IMR-90 (cell line): ENCODE results near the gene RNF144A. TPM values are rescaled to one million over a fixed set of nuclear protein-coding genes. Genes with fewer than 3 reads are reported as not detected.

Experiments
- ATAC-seq: fragments of 200-7000 bp; cut with Tn5 transposase; 2 replicates; pipeline ENCODE4 v1.9.1; 2020; ENCODE audit warnings: low read depth, mild to moderate bottlenecking, moderate library complexity
- BruUV-seq: library from RNA; stranded (reverse); fragments of 400-500 nt; replicated peaks from 2 replicates; lab custom pipeline; 2021; lab: Mats Ljungman, UMichigan
- CTCF ChIA-PET: fragments of 300-600 bp; formaldehyde crosslinking; extraction: SDS; loops from one replicate; lab custom pipeline; 2021; ENCODE audit warnings: antibody characterized with exemption; lab: Yijun Ruan, JAX
- POLR2A ChIA-PET: fragments of 300-600 bp; sonication (Branson Sonifier 250); formaldehyde crosslinking; loops from one replicate; lab custom pipeline; 2022; ENCODE audit warnings: antibody characterized with exemption; ENCODE audit not compliant: unreplicated experiment; lab: Charles Lee
- DNase-seq: peaks from one replicate; pipeline ENCODE4 v3.0.0; 2013
- H2AFZ ChIP-seq: replicated peaks from 2 replicates; pipeline ENCODE3; 2013; ENCODE audit warnings: low read length, mild to moderate bottlenecking; ENCODE audit not compliant: poor library complexity
- H2AK5ac ChIP-seq: 2 replicates; pipeline ENCODE4 v1.6.1; 2013; ENCODE audit warnings: low read depth, low read length, inconsistent platforms
- H2AK9ac ChIP-seq: replicated peaks from 2 replicates; pipeline ENCODE3; 2013; ENCODE audit warnings: mild to moderate bottlenecking, low read depth, low read length, moderate library complexity; ENCODE audit not compliant: poor library complexity
- H2BK120ac ChIP-seq: 2 replicates; pipeline ENCODE4 v1.6.1; 2013; ENCODE audit warnings: low read depth, low read length, inconsistent platforms
- H2BK15ac ChIP-seq: 3 replicates; pipeline ENCODE4 v1.6.1; 2013; ENCODE audit warnings: low read depth, low read length, inconsistent platforms
- H2BK20ac ChIP-seq: 2 replicates; pipeline ENCODE4 v1.6.1; 2013; ENCODE audit warnings: low read depth, mild to moderate bottlenecking, inconsistent platforms, low read length, moderate library complexity
- H2BK5ac ChIP-seq: 2 replicates; pipeline ENCODE4 v1.6.1; 2013; ENCODE audit warnings: mild to moderate bottlenecking, low read depth, low read length, inconsistent platforms; ENCODE audit not compliant: poor library complexity, severe bottlenecking
- H3K14ac ChIP-seq: replicated peaks from 2 replicates; pipeline ENCODE4 v1.6.1; 2013; ENCODE audit warnings: low read depth, low read length, inconsistent platforms
- H3K18ac ChIP-seq: 2 replicates; pipeline ENCODE4 v1.6.1; 2013; ENCODE audit warnings: low read depth, low read length, control low read depth
- H3K23ac ChIP-seq: 2 replicates; pipeline ENCODE4 v1.6.1; 2013; ENCODE audit warnings: low read depth, low read length, inconsistent platforms
- H3K27ac ChIP-seq: 2 replicates; pipeline ENCODE4 v1.5.1; 2013; ENCODE audit warnings: mild to moderate bottlenecking, control low read depth, low read length; ENCODE audit not compliant: insufficient read depth
- H3K27me3 ChIP-seq: 2 replicates; pipeline ENCODE4 v1.6.1; 2013; ENCODE audit warnings: low read length; ENCODE audit not compliant: control insufficient read depth, insufficient read depth
- H3K36me3 ChIP-seq: 2 replicates; pipeline ENCODE4 v1.6.1; 2013; ENCODE audit warnings: low read length, mixed read lengths; ENCODE audit not compliant: control insufficient read depth, insufficient read depth
- H3K4ac ChIP-seq: 2 replicates; pipeline ENCODE4 v1.6.1; 2013; ENCODE audit warnings: low read depth, low read length, inconsistent platforms
- H3K4me1 ChIP-seq: 2 replicates; pipeline ENCODE4 v1.6.1; 2013; ENCODE audit warnings: low read length, mixed read lengths; ENCODE audit not compliant: control insufficient read depth, insufficient read depth
- H3K4me2 ChIP-seq: 2 replicates; pipeline ENCODE4 v1.6.1; 2013; ENCODE audit warnings: low read depth, mild to moderate bottlenecking, control low read depth, low read length, moderate library complexity
- H3K4me3 ChIP-seq: 2 replicates; pipeline ENCODE4 v1.5.1; 2013; ENCODE audit warnings: low read depth, mild to moderate bottlenecking, control low read depth, low read length, moderate library complexity; ENCODE audit not compliant: insufficient read depth
- H3K56ac ChIP-seq: 2 replicates; pipeline ENCODE4 v1.6.1; 2013; ENCODE audit warnings: low read length, inconsistent platforms; ENCODE audit not compliant: insufficient read depth; ENCODE audit errors: extremely low read depth
- H3K79me1 ChIP-seq, 2 experiments: 2 replicates each; pipeline ENCODE4 v1.6.1; 2013; ENCODE audit warnings: low read length in 2 of 2, inconsistent platforms in 1 of 2, low read depth in 1 of 2
- H3K9ac ChIP-seq: 2 replicates; pipeline ENCODE4 v1.6.1; 2013; ENCODE audit warnings: low read depth, low read length, control low read depth
- H3K9me1 ChIP-seq: 2 replicates; pipeline ENCODE4 v1.6.1; 2013; ENCODE audit warnings: low read length, inconsistent platforms; ENCODE audit not compliant: insufficient read depth
- H3K9me3 ChIP-seq: 2 replicates; pipeline ENCODE4 v1.6.1; 2013; ENCODE audit warnings: low read length; ENCODE audit not compliant: control insufficient read depth, insufficient read depth
- H4K20me1 ChIP-seq: 2 replicates; pipeline ENCODE4 v1.6.1; 2013; ENCODE audit warnings: low read length, inconsistent platforms; ENCODE audit not compliant: insufficient read depth
- H4K5ac ChIP-seq: 2 replicates; pipeline ENCODE4 v1.6.1; 2013; ENCODE audit warnings: mild to moderate bottlenecking, low read depth, low read length, control low read depth
- H4K8ac ChIP-seq, 2 experiments: 2 replicates each; pipeline ENCODE4 v1.6.1; 2013; ENCODE audit warnings: low read depth in 2 of 2, low read length in 2 of 2, control low read depth in 1 of 2, inconsistent platforms in 1 of 2
- H4K91ac ChIP-seq: 2 replicates; pipeline ENCODE4 v1.6.1; 2013; ENCODE audit warnings: low read depth, low read length, inconsistent platforms; ENCODE audit not compliant: insufficient read depth
- BHLHE40 ChIP-seq: fragments of 150-350 bp; IDR thresholded peaks from 2 replicates; pipeline ENCODE4 v1.6.1; 2016; ENCODE audit warnings: mild to moderate bottlenecking, low read depth, low read length
- CEBPB ChIP-seq: IDR thresholded peaks from 2 replicates; pipeline ENCODE4 v1.6.1; 2012; ENCODE audit warnings: low read depth, low read length, improper control_type of control experiment
- CHD1 ChIP-seq: IDR thresholded peaks from 2 replicates; pipeline ENCODE4 v1.6.1; 2012; ENCODE audit warnings: low read depth, low read length, improper control_type of control experiment
- CTCF ChIP-seq: conservative IDR thresholded peaks from 2 replicates; pipeline ENCODE4 v1.5.1; 2012; ENCODE audit warnings: mild to moderate bottlenecking, low read depth, low read length, improper control_type of control experiment
- ELK1 ChIP-seq: fragments of 150-350 bp; IDR thresholded peaks from 2 replicates; pipeline ENCODE4 v1.6.1; 2016; ENCODE audit warnings: low read depth, mild to moderate bottlenecking, low read length, moderate library complexity, borderline replicate concordance
- MAFK ChIP-seq: IDR thresholded peaks from 2 replicates; pipeline ENCODE4 v1.6.1; 2012; ENCODE audit warnings: low read depth, low read length, improper control_type of control experiment
- MAZ ChIP-seq: IDR thresholded peaks from 2 replicates; pipeline ENCODE4 v1.6.1; 2012; ENCODE audit warnings: low read depth, mild to moderate bottlenecking, low read length, improper control_type of control experiment, moderate library complexity, borderline replicate concordance
- NFE2L2 ChIP-seq: fragments of 150-350 bp; IDR thresholded peaks from 2 replicates; pipeline ENCODE4 v1.6.1; 2016; ENCODE audit warnings: low read depth, mild to moderate bottlenecking, low read length
- POLR2A ChIP-seq: IDR thresholded peaks from 2 replicates; pipeline ENCODE4 v1.6.1; 2012; ENCODE audit warnings: mild to moderate bottlenecking, low read depth, low read length
- RCOR1 ChIP-seq: IDR thresholded peaks from 2 replicates; pipeline ENCODE4 v1.6.1; 2012; ENCODE audit warnings: mild to moderate bottlenecking, low read length, improper control_type of control experiment; ENCODE audit not compliant: insufficient replicate concordance
- RFX5 ChIP-seq: IDR thresholded peaks from 2 replicates; pipeline ENCODE4 v1.8.0; 2012; ENCODE audit warnings: low read depth, mild to moderate bottlenecking, low read length, moderate library complexity
- SMC3 ChIP-seq: fragments of 150-350 bp; IDR thresholded peaks from 2 replicates; pipeline ENCODE4 v1.6.1; 2016; ENCODE audit warnings: low read depth, mild to moderate bottlenecking, antibody characterized with exemption, low read length, moderate library complexity
- USF2 ChIP-seq: fragments of 150-350 bp; IDR thresholded peaks from 2 replicates; pipeline ENCODE4 v1.6.1; 2017; ENCODE audit warnings: mild to moderate bottlenecking, antibody characterized with exemption, low read length, low read depth
- WGBS, 2 experiments: methylation state at CpG; one replicate each; pipeline versions ENCODE4 v1.1.5 to v1.1.7; 2013; ENCODE audit warnings: missing lambda C conversion rate in 2 of 2; ENCODE audit not compliant: insufficient read length in 1 of 2; ENCODE audit errors: extremely low coverage in 2 of 2; 5-methylcytosine and 5-hydroxymethylcytosine counted together
- dilution Hi-C: fragments of 300-500 bp; cut with HindIII; formaldehyde crosslinking; loops from one replicate; pipeline ENCODE4 v1.14.3; 2018; ENCODE audit warnings: low sequenced_read_pairs; ENCODE audit not compliant: unreplicated experiment
- in situ Hi-C: fragments of 300-500 bp; cut with MboI; formaldehyde crosslinking; loops from 3 replicates; pipeline ENCODE4 v1.14.3; 2019; ENCODE audit warnings: low sequenced_read_pairs, inconsistent platforms, mixed read lengths
- intact Hi-C: fragments of 100-400 bp; cut with micrococcal nuclease; formaldehyde crosslinking; loops from 2 replicates; pipeline ENCODE4 v1.10.0; 2022
- polyA plus RNA-seq, 3 experiments: library from polyadenylated mRNA; depleted of rRNA; stranded (reverse); fragments of >200 nt; gene quantifications; 2 replicates each; pipeline ENCODE4 v1.2.3, GENCODE V29; 2012; ENCODE audit warnings: low replicate concordance in 1 of 3
- total RNA-seq: library from RNA; depleted of rRNA; stranded (reverse); fragments of >200 nt; gene quantifications from 2 replicates; pipeline ENCODE4 v1.2.3, GENCODE V29; 2012

Gene RNF144A
- total and polyA plus RNA-seq, 2 of the 4 experiments (the other 2 are of a cell fraction), result 0.18 to 0.26 TPM

DNA sequence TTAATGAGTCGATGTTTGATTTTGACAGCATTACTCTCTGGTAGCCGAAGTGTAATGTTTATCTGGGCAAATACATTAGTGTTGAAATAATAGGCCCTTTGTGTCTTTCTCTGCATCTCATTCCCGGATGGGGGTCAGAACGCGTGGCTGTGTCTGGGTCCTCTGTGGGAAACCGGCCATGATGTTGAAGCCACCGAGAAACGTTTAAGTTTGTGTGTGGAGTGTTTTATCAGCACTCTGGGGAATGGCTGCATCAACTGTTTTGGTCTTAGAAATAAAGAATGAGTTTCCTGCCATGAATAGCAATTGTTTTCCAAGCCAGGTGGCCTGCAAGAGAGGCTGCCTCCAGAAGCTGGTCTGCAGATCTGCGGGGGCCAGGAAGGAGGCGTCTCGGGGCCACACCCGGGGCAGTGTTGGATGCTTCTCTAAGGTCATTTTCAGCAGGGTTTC lies 69.7 kb downstream of the RNF144A start:
- no peak overlapping the region for H2AFZ ChIP-seq
- no peaks in the 10 kb centered on the region for H3K4me1 ChIP-seq
- no peaks in the 10 kb centered on the region for H3K36me3 ChIP-seq
- TF ChIP-seq NFE2L2 (no peak), RCOR1 (no peak), ELK1 (no peak), POLR2A (no peak), SMC3 (no peak), CHD1 (no peak), MAFK (no peak), CTCF (no peak), BHLHE40 (no peak), CEBPB (no peak), RFX5 (no peak), MAZ (no peak), USF2 (no peak)
- dilution Hi-C loops (no loop called here), in situ Hi-C loops (no loop called here), intact Hi-C loops (no loop called here)
- no CpG with 5 or more reads among the region's 12 CpGs for WGBS, 2 experiments
- no peak overlapping the region for H2AK5ac ChIP-seq
- H3K4me2 ChIP-seq, result no peak overlapping the region
- ChIA-PET POLR2A (no interaction called here), CTCF (no interaction called here)
- no peak overlapping the region for H4K5ac ChIP-seq
- no peaks in the 10 kb centered on the region for H3K9me1 ChIP-seq
- H2BK120ac ChIP-seq, result no peak overlapping the region
- no peaks in the 10 kb centered on the region for H4K20me1 ChIP-seq
- no peak overlapping the region for H3K56ac ChIP-seq
- DNase-seq (no peak), ATAC-seq (no peak)
- H4K91ac ChIP-seq, result no peak overlapping the region
- no peak overlapping the region for H3K4me3 ChIP-seq
- no peaks in the 10 kb centered on the region for H3K27me3 ChIP-seq
- no peaks in the 10 kb centered on the region for H3K79me1 ChIP-seq
- 0 out of 2 replicates have a peak, but pooled peaks cover 3% of the 10 kb centered on the region for H3K9me3 ChIP-seq
- H3K4ac ChIP-seq, result no peak overlapping the region
- no peak overlapping the region for H3K14ac ChIP-seq
- no peak overlapping the region for H2BK15ac ChIP-seq
- no peak overlapping the region for H2AK9ac ChIP-seq
- no peak overlapping the region for H3K18ac ChIP-seq
- H3K9ac ChIP-seq, result no peak overlapping the region
- no peak overlapping the region for H3K23ac ChIP-seq
- H2BK5ac ChIP-seq, result no peak overlapping the region
- no TSS peak for BruUV-seq
- no peak overlapping the region for H2BK20ac ChIP-seq
- H4K8ac ChIP-seq, result no peak overlapping the region
- H3K27ac ChIP-seq, result no peak overlapping the region
